Stimulated activated CD8-positive, alpha-beta memory T cell treated with anti-CD3 and anti-CD28 coated beads, Interleukin-12 subunit alpha, Interleukin-12 subunit beta, amount 100 ng/mL, for 1 hour (primary cell): ENCODE results near the gene PHLDB3.
"Not testable (repeated sequence)": the region's sequence is repeated elsewhere in the genome, so short reads cannot be mapped to it uniquely, and the experiment has no call there.

Experiments
- DNase-seq: peaks from one replicate; pipeline ENCODE4 v3.0.0-alpha.2; 2020; ENCODE audit warnings: low read depth

PHLDB3 gene

GRCh38 chr19:43439709-43440063 lies 64.9 kb downstream of the PHLDB3 start:
- no peak for DNase-seq

- DNase-seq = no peak
These were observed 65.4 kb downstream of the PHLDB3 start for GRCh38 chr19:43439032-43439708.

GRCh38 chr19:43438291-43439031 lies 66.1 kb downstream of the PHLDB3 start:
- no peak for DNase-seq

GRCh38 chr19:43437712-43438111 lies 66.8 kb downstream of the PHLDB3 start:
- DNase-seq = no peak

GRCh38 chr19:43437284-43437683 lies 67.3 kb downstream of the PHLDB3 start:
- DNase-seq = not testable (repeated sequence)

- DNase-seq = no peak
These were observed 68.8 kb downstream of the PHLDB3 start for GRCh38 chr19:43435775-43436174.

- no peak for DNase-seq
These were observed 70.9 kb downstream of the PHLDB3 start for GRCh38 chr19:43433689-43434088.

- no peak for DNase-seq
These were observed 71.2 kb downstream of the PHLDB3 start for GRCh38 chr19:43433358-43433673.

- DNase-seq = no peak
These were observed 73.6 kb downstream of the PHLDB3 start for GRCh38 chr19:43430976-43431375.

GRCh38 chr19:43430142-43430710 lies 74.3 kb downstream of the PHLDB3 start:
- no peak for DNase-seq

- no peak for DNase-seq
These were observed 75.2 kb downstream of the PHLDB3 start for GRCh38 chr19:43429395-43429794.

- no peak for DNase-seq
These were observed 78.8 kb downstream of the PHLDB3 start for GRCh38 chr19:43425567-43426392.
